K562 (cell line): ENCODE results near the gene ROBO2.

Experiments used
- CHD1 ChIP-seq: fragments of 200-600 bp; sonication (generic); IDR thresholded peaks from one replicate; pipeline ENCODE4 v1.6.1; 2012; ENCODE audit warnings: mild to moderate bottlenecking, moderate library complexity, low read length, inconsistent platforms
- EP300 ChIP-seq: IDR thresholded peaks from 2 replicates; pipeline ENCODE4 v1.6.1; 2012; ENCODE audit warnings: low read length, improper control_type of control experiment
- HDAC8 ChIP-seq: fragments of 450-650 bp; IDR thresholded peaks from 2 replicates; pipeline ENCODE4 v1.6.1; 2016; ENCODE audit warnings: mild to moderate bottlenecking, missing genetic modification characterization, moderate library complexity, missing compliant biosample characterization
- KAT8 ChIP-seq: fragments of 450-650 bp; IDR thresholded peaks from 2 replicates; pipeline ENCODE4 v1.6.1; 2016; ENCODE audit warnings: low read depth, mild to moderate bottlenecking
- NBN ChIP-seq: fragments of 450-650 bp; IDR thresholded peaks from 2 replicates; pipeline ENCODE4 v1.6.1; 2016; ENCODE audit warnings: low read depth, mild to moderate bottlenecking
- PCBP1 ChIP-seq: fragments of 200-400 bp; formaldehyde crosslinking; IDR thresholded peaks from 2 replicates; pipeline ENCODE4 v1.6.1; 2018; ENCODE audit warnings: mild to moderate bottlenecking, low read depth, low read length; ENCODE audit not compliant: poor library complexity, severe bottlenecking
- POLR2A ChIP-seq: fragments of 450-650 bp; conservative IDR thresholded peaks from 2 replicates; pipeline ENCODE4 v1.6.1; 2016
- PRPF4 ChIP-seq: fragments of 200-400 bp; formaldehyde crosslinking; IDR thresholded peaks from one replicate; pipeline ENCODE4 v1.6.1; 2017; ENCODE audit warnings: low read length, low read depth, mild to moderate bottlenecking; ENCODE audit not compliant: insufficient read depth, poor library complexity, severe bottlenecking
- RBM39 ChIP-seq: fragments of 200-400 bp; formaldehyde crosslinking; optimal IDR thresholded peaks from 2 replicates; pipeline ENCODE3; 2018; ENCODE audit warnings: low read depth, low read length
- TCF7 ChIP-seq: sonication (generic); IDR thresholded peaks from 2 replicates; pipeline ENCODE4 v1.6.1; 2016; ENCODE audit warnings: antibody characterized with exemption, borderline replicate concordance
- TRIM28 ChIP-seq: fragments of 450-650 bp; IDR thresholded peaks from 2 replicates; pipeline ENCODE4 v1.6.1; 2017
- WHSC1 ChIP-seq: IDR thresholded peaks from one replicate; pipeline ENCODE4 v1.6.1; 2012; ENCODE audit warnings: low read length, control low read depth, inconsistent platforms
- TF ChIP-seq, protein P1 (sequence below): sonication (generic); formaldehyde crosslinking; IDR thresholded peaks from 2 replicates; pipeline ENCODE4 v1.9.0; 2022; ENCODE audit warnings: mild to moderate bottlenecking, missing genetic modification reagents
- TF ChIP-seq, protein P2 (sequence below), 3 experiments: IDR thresholded peaks in 2 of 3; conservative IDR thresholded peaks in 1 of 3; 2 replicates each; pipeline ENCODE4 v1.5.1; 2011 to 2012; ENCODE audit warnings: low read length in 3 of 3, mild to moderate bottlenecking in 3 of 3, control low read depth in 2 of 3, improper control_type of control experiment in 1 of 3, inconsistent platforms in 1 of 3, low read depth in 1 of 3, mixed read lengths in 1 of 3, moderate library complexity in 1 of 3; ENCODE audit not compliant: insufficient read depth in 2 of 3

DNA sequence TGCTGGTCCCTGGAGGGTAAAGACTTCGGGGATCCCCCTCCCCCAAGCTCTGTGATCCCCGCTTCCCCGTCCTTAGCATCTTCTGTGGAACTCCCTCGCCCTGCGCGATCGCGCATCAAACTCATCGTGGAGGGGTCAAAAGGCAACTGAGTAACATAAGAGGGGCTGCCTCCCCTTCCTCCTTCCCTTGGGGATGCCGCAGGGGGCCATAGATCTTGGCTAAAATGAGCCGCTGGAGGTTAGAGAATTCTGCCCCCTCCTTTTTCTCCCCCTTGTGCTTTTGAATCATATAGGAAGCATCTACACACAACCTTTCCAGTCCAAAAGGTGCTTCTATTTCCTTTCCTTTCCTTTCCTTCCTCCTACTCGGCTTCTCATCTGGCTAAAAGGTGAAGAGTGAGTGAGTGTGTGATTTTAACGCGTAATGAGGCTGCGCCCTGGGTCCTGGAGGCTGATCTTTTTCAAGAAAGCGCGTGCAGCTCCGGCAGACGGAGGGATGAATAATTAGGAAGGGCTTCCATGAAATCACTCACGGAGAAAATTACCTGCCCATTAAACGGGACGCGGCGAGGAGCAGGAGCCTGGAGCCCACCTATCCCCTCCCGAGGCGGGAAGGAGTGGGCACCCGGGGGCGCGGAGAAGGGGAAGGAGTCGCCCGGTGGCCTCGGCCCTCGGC is 831 bp upstream of the ROBO2 start:
- TF ChIP-seq RBM39: no peak
- no peak for TF ChIP-seq TRIM28
- TF ChIP-seq HDAC8 (tag): no peak
- TF ChIP-seq CHD1: no peak
- TF ChIP-seq, protein P1, sequence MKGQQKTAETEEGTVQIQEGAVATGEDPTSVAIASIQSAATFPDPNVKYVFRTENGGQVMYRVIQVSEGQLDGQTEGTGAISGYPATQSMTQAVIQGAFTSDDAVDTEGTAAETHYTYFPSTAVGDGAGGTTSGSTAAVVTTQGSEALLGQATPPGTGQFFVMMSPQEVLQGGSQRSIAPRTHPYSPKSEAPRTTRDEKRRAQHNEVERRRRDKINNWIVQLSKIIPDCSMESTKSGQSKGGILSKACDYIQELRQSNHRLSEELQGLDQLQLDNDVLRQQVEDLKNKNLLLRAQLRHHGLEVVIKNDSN (CRISPR knock-in tag): no peak
- no peak for TF ChIP-seq PCBP1
- TF ChIP-seq PRPF4: no peak
- TF ChIP-seq, protein P2, sequence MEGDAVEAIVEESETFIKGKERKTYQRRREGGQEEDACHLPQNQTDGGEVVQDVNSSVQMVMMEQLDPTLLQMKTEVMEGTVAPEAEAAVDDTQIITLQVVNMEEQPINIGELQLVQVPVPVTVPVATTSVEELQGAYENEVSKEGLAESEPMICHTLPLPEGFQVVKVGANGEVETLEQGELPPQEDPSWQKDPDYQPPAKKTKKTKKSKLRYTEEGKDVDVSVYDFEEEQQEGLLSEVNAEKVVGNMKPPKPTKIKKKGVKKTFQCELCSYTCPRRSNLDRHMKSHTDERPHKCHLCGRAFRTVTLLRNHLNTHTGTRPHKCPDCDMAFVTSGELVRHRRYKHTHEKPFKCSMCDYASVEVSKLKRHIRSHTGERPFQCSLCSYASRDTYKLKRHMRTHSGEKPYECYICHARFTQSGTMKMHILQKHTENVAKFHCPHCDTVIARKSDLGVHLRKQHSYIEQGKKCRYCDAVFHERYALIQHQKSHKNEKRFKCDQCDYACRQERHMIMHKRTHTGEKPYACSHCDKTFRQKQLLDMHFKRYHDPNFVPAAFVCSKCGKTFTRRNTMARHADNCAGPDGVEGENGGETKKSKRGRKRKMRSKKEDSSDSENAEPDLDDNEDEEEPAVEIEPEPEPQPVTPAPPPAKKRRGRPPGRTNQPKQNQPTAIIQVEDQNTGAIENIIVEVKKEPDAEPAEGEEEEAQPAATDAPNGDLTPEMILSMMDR (IDR thresholded peaks at IDR 0.05 in 2 of 3, conservative IDR thresholded peaks at IDR 0.05 in 1 of 3; ENCODE audit: insufficient read depth in 2 of 3, low read depth in 1 of 3, low read length in 3 of 3): no peak
- TF ChIP-seq WHSC1: no peak
- no peak for TF ChIP-seq EP300
- no peak for TF ChIP-seq NBN
- no peak for TF ChIP-seq KAT8
- no peak for TF ChIP-seq TCF7
- TF ChIP-seq POLR2A: no peak
